WI38 (cell line): ENCODE data around the gene RTP3.

Source experiments
- H3K4me3 ChIP-seq: 2 replicates; pipeline ENCODE4 v1.5.1; 2011; ENCODE audit warnings: low read depth, mild to moderate bottlenecking, control low read depth, low read length
- CTCF ChIP-seq: IDR thresholded peaks from 2 replicates; pipeline ENCODE4 v1.5.1; 2012; ENCODE audit warnings: low read depth, mild to moderate bottlenecking, control low read depth, low read length

The RTP3 gene

GRCh38 chr3:46509661-46510187, 11.9 kb downstream of the RTP3 start:
- TF ChIP-seq CTCF: no peak

GRCh38 chr3:46512191-46512749, 14.5 kb downstream of the RTP3 start:
- TF ChIP-seq CTCF: no peak
- H3K4me3 ChIP-seq: no peak overlapping the region

More at GRCh38 chr3:46509661-46510187, 11.9 kb downstream of the RTP3 start:
- H3K4me3 ChIP-seq: no peak overlapping the region

- no peak overlapping the region for H3K4me3 ChIP-seq
- TF ChIP-seq CTCF: no peak
These were observed 18.7 kb downstream of the RTP3 start for GRCh38 chr3:46516521-46516920.

- no peak overlapping the region for H3K4me3 ChIP-seq
- no peak for TF ChIP-seq CTCF
These were observed 19.4 kb downstream of the RTP3 start for GRCh38 chr3:46517016-46517783.

DNA sequence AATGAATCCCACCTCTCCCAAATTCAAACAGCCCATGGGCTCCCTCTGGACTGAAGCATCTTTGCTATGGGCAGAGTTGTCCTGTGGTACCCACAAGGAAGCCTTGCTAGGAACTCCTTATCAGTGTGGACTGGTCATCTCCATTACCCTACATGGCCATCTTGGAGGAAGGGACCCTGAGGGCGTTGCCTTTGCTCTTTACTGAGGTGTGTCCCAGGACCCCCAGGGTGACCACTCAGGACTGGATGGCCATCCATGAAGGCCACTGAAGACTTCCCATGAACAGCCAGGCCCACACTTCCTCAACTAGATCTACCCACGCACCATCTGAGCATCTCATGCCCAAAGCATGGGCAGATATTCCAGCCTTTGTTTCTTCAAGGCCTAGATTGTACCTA, 20.0 kb downstream of the RTP3 start:
- H3K4me3 ChIP-seq: no peak overlapping the region
- no peak for TF ChIP-seq CTCF

- no peak for TF ChIP-seq CTCF
These were observed 22.2 kb downstream of the RTP3 start for GRCh38 chr3:46519952-46520351.

GRCh38 chr3:46520531-46520930, 22.8 kb downstream of the RTP3 start:
- no peak overlapping the region for H3K4me3 ChIP-seq
- TF ChIP-seq CTCF: no peak

More at GRCh38 chr3:46519952-46520351, 22.2 kb downstream of the RTP3 start:
- no peak overlapping the region for H3K4me3 ChIP-seq
